ENCODE results near the gene ILKAP.

DNA sequence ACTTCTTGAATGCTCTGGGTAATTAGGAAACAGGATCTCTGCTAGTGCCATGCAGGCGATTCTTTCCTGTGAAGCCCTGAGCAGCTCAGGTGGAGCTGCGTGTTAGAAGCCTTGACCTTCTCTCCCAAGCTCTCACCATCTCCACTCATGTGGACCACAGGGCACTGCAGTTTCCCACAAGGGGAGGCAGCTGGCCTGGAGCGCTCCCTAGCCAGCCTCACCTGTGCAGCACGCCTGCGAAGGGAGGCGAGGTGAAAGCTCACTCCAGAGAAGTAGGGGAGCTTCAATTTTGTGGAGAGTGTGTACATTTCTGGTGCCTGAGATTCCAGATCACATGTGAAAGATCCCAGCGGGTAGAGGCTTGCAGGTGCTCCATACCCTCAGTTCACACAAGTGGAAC lies 47.4 kb upstream of the ILKAP start:
- TF ChIP-seq YY1 (IDR thresholded peaks at IDR 0.05; ENCODE audit: insufficient read depth, insufficient read length) (no peak), ZNF274 (IDR thresholded peaks at IDR 0.05; ENCODE audit: low read depth, low read length) (no peak)

All from NT2/D1 (cell line).